NCI-H1048 (cell line): ENCODE results near the gene VSNL1.
A peak's percentile ranks its signal among the peaks of the same experiment; 100 is the strongest.

Experiments
- DNase-seq: peaks from one replicate; lab custom pipeline; 2025; lab: John Stamatoyannopoulos, UW

Gene VSNL1

GRCh38 chr2:17614174-17614930 lies 73.9 kb downstream of the VSNL1 start:
- DNase-seq, result no peak

GRCh38 chr2:17615147-17615546 lies 74.7 kb downstream of the VSNL1 start:
- no peak for DNase-seq

- DNase-seq, result no peak
Measured at GRCh38 chr2:17615728-17616351, 75.3 kb downstream of the VSNL1 start.

GRCh38 chr2:17616405-17616804 lies 75.9 kb downstream of the VSNL1 start:
- no peak for DNase-seq

GRCh38 chr2:17617516-17617915 lies 77.0 kb downstream of the VSNL1 start:
- DNase-seq, result no peak

GRCh38 chr2:17617955-17618354 lies 77.5 kb downstream of the VSNL1 start:
- no peak for DNase-seq

GRCh38 chr2:17620280-17620679 lies 79.8 kb downstream of the VSNL1 start:
- no peak for DNase-seq

GRCh38 chr2:17620841-17621240 lies 80.3 kb downstream of the VSNL1 start:
- no peak for DNase-seq

GRCh38 chr2:17621781-17622180 lies 81.3 kb downstream of the VSNL1 start:
- no peak for DNase-seq

- DNase-seq, result no peak
Measured at GRCh38 chr2:17625446-17625845, 85.0 kb downstream of the VSNL1 start.

GRCh38 chr2:17626986-17627385 lies 86.5 kb downstream of the VSNL1 start:
- DNase-seq, result peak; percentile 80

- no peak for DNase-seq
Measured at GRCh38 chr2:17627434-17627833, 86.9 kb downstream of the VSNL1 start.

- no peak for DNase-seq
Measured at GRCh38 chr2:17628349-17629261, 88.1 kb downstream of the VSNL1 start.

- no peak for DNase-seq
Measured at GRCh38 chr2:17630089-17630488, 89.6 kb downstream of the VSNL1 start.

GRCh38 chr2:17634997-17635396 lies 94.5 kb downstream of the VSNL1 start:
- no peak for DNase-seq

GRCh38 chr2:17636257-17636656 lies 95.8 kb downstream of the VSNL1 start:
- DNase-seq, result no peak

GRCh38 chr2:17637131-17637906 lies 96.8 kb downstream of the VSNL1 start:
- DNase-seq, result no peak

- DNase-seq, result no peak
Measured at GRCh38 chr2:17638196-17638743, 97.8 kb downstream of the VSNL1 start.

GRCh38 chr2:17640406-17640805 lies 99.9 kb downstream of the VSNL1 start:
- no peak for DNase-seq

GRCh38 chr2:17643031-17643615 lies 102.6 kb downstream of the VSNL1 start:
- DNase-seq, result no peak
